ENCODE measurements around the gene CGRRF1. TPM values are rescaled to one million over a fixed set of nuclear protein-coding genes. Genes with fewer than 3 reads are reported as not detected.

The CGRRF1 gene
- total RNA-seq, 2 experiments from 2014 or later, result 9.6 to 10.0 TPM

DNA sequence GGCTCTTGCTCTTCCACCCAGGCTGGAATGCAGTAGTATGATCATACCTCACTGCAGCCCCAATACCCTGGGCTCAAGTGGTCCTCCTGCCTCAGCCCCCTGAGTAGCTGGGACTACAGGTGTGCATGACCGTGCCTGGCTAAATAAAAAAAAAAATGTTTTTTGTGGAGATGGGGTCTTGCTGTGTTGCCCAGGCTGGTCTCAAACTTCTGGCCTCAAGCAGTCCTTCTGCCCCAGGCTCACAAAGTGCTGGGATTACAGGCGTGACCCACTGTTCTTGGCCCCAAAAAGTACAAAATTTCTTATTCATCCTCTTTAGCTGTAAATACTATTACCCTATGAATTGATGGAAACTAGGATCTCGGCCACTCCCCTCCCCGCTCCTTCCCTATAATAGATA, 14.7 kb downstream of the CGRRF1 start:
- no peak overlapping the region for H3K27ac Mint-ChIP-seq
- POLR2A ChIA-PET, result interaction anchor here (0.5 kb wide), 1 partner anchor 901 kb away, joined by 3 read pairs; no protein-coding TSS in a partner anchor
- TF ChIP-seq, protein P1, sequence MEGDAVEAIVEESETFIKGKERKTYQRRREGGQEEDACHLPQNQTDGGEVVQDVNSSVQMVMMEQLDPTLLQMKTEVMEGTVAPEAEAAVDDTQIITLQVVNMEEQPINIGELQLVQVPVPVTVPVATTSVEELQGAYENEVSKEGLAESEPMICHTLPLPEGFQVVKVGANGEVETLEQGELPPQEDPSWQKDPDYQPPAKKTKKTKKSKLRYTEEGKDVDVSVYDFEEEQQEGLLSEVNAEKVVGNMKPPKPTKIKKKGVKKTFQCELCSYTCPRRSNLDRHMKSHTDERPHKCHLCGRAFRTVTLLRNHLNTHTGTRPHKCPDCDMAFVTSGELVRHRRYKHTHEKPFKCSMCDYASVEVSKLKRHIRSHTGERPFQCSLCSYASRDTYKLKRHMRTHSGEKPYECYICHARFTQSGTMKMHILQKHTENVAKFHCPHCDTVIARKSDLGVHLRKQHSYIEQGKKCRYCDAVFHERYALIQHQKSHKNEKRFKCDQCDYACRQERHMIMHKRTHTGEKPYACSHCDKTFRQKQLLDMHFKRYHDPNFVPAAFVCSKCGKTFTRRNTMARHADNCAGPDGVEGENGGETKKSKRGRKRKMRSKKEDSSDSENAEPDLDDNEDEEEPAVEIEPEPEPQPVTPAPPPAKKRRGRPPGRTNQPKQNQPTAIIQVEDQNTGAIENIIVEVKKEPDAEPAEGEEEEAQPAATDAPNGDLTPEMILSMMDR (IDR thresholded peaks at IDR 0.05), result no peak
- no peaks in the 10 kb centered on the region for H3K9me3 Mint-ChIP-seq
- no peak overlapping the region for H3K4me3 Mint-ChIP-seq
- peaks cover 19% of the 10 kb centered on the region for H3K36me3 Mint-ChIP-seq (ENCODE audit: low read depth)
- ATAC-seq, result no peak
- CTCF ChIA-PET, result interaction anchor here (0.7 to 1.0 kb wide), 2 partner anchors 25 to 41 kb away, joined by 3 read pairs; no protein-coding TSS in a partner anchor
- H3K27me3 Mint-ChIP-seq, result no peaks in the 10 kb centered on the region
- peaks cover 2% of the 10 kb centered on the region for H3K4me1 Mint-ChIP-seq (ENCODE audit: low read depth)
- DNase-seq, result no peak
- intact Hi-C loops (cut with micrococcal nuclease), result no loop called here

- intact Hi-C loops (cut with micrococcal nuclease), result no loop called here
- ChIA-PET POLR2A (no interaction called here), CTCF (interaction anchor here (0.7 to 1.2 kb wide), 2 partner anchors 10 to 13 kb away, joined by 3 to 5 read pairs; no protein-coding TSS in a partner anchor)
- TF ChIP-seq, protein P1 (IDR thresholded peaks at IDR 0.05), result no peak
- H3K4me3 Mint-ChIP-seq, result no peak overlapping the region
- H3K27ac Mint-ChIP-seq, result no peak overlapping the region
- H3K36me3 Mint-ChIP-seq (ENCODE audit: low read depth), result peaks cover 3% of the 10 kb centered on the region
- no peak for ATAC-seq
- DNase-seq, result no peak
- H3K27me3 Mint-ChIP-seq, result no peaks in the 10 kb centered on the region
- H3K4me1 Mint-ChIP-seq (ENCODE audit: low read depth), result peaks cover 2% of the 10 kb centered on the region
- H3K9me3 Mint-ChIP-seq, result no peaks in the 10 kb centered on the region
These were observed 19.3 kb downstream of the CGRRF1 start for GRCh38 chr14:54528973-54529372.

DNA sequence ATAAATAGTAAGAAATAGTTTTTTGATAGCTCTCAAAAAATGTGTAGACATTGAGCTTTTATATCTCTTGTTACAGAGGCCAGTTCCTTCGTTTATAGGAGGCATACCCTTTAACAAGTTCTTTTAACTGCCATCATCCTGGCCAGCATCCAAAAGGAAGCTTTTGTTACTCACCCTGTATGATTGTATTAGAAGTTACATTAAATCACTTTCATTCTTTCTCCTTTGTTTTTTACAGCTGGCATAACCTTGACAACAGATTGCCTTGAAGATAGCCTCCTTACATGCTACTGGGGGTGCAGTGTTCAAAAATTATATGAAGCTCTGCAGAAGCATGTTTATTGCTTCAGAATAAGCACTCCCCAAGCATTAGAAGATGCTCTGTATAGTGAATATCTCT, 20.1 kb downstream of the CGRRF1 start:
- H3K27me3 Mint-ChIP-seq, result no peaks in the 10 kb centered on the region
- POLR2A ChIA-PET, result interaction anchor here (0.7 kb wide), 1 partner anchor 393 kb away, joined by 3 read pairs; no protein-coding TSS in a partner anchor
- no peak overlapping the region for H3K4me3 Mint-ChIP-seq
- TF ChIP-seq, protein P1 (IDR thresholded peaks at IDR 0.05), result no peak
- H3K4me1 Mint-ChIP-seq (ENCODE audit: low read depth), result peaks cover 2% of the 10 kb centered on the region
- H3K9me3 Mint-ChIP-seq, result no peaks in the 10 kb centered on the region
- intact Hi-C loops (cut with micrococcal nuclease), result no loop called here
- CTCF ChIA-PET, result interaction anchor here (0.7 to 1.1 kb wide), 3 partner anchors 13 to 244 kb away, joined by 3 to 5 read pairs (median 3); no protein-coding TSS in a partner anchor
- H3K27ac Mint-ChIP-seq, result no peak overlapping the region
- ATAC-seq (no peak), DNase-seq (no peak)
- H3K36me3 Mint-ChIP-seq (ENCODE audit: low read depth), result peaks cover 3% of the 10 kb centered on the region

- no peaks in the 10 kb centered on the region for H3K36me3 Mint-ChIP-seq (ENCODE audit: low read depth)
- no peak overlapping the region for H3K4me3 Mint-ChIP-seq
- H3K27ac Mint-ChIP-seq, result no peak overlapping the region
- H3K27me3 Mint-ChIP-seq, result no peaks in the 10 kb centered on the region
- no peaks in the 10 kb centered on the region for H3K9me3 Mint-ChIP-seq
- H3K4me1 Mint-ChIP-seq (ENCODE audit: low read depth), result peaks cover 2% of the 10 kb centered on the region
- no peak for DNase-seq
- POLR2A ChIA-PET, result interaction anchor here (1.0 kb wide), 1 partner anchor 8 kb away, joined by 3 read pairs; no protein-coding TSS in a partner anchor
- TF ChIP-seq, protein P1 (IDR thresholded peaks at IDR 0.05), result no peak
- no peak for ATAC-seq
- CTCF ChIA-PET, result no interaction called here
- intact Hi-C loops (cut with micrococcal nuclease), result no loop called here
These were observed 22.7 kb downstream of the CGRRF1 start for GRCh38 chr14:54532111-54533012.

DNA sequence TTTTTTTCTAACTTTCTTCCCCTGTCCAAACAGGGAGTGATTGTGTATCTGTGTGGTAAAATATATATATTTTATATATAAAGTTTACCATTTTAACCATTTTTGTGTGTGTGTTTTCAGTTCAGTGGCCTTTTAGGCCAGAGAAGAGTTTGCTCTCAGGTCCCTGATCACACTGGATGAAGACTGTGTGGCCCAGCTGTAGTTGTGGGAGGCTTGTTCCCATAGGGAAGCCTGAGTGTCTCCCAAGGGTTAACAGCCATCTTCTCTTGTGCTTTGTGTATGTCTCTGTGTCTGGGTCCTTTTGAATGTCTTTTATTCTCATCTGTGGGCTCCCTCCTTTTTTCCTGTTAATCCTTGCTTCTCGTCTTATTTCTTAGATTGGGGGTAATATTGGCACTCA, 23.4 kb downstream of the CGRRF1 start:
- Mint-ChIP-seq H3K27ac (no peak overlapping the region), H3K9me3 (no peaks in the 10 kb centered on the region), H3K4me1 (ENCODE audit: low read depth) (peaks cover 2% of the 10 kb centered on the region), H3K4me3 (no peak overlapping the region), H3K27me3 (no peaks in the 10 kb centered on the region), H3K36me3 (ENCODE audit: low read depth) (peaks cover 2% of the 10 kb centered on the region)
- CTCF ChIA-PET, result no interaction called here
- DNase-seq (no peak), ATAC-seq (no peak)
- intact Hi-C loops (cut with micrococcal nuclease), result no loop called here
- TF ChIP-seq, protein P1 (IDR thresholded peaks at IDR 0.05), result no peak
- POLR2A ChIA-PET, result no interaction called here

Measured in activated CD8-positive, alpha-beta T cell treated with anti-CD3 and anti-CD28 coated beads for 36 hours (primary cell).